B cell (primary cell): ENCODE data around the gene LCN2. TPM values are rescaled to one million over a fixed set of nuclear protein-coding genes. Genes with fewer than 3 reads are reported as not detected.

Experiments used
- ATAC-seq: fragments of 200-7000 bp; cut with Tn5 transposase; one replicate; pipeline ENCODE4 v1.10.0; 2021; ENCODE audit warnings: low read depth, mild to moderate bottlenecking, moderate number of reproducible peaks, moderate library complexity
- CTCF ChIA-PET: fragments of 350-600 bp; sonication (Branson Sonifier 250); formaldehyde crosslinking; loops from one replicate; lab custom pipeline; 2021; ENCODE audit warnings: antibody characterized with exemption, inconsistent platforms; lab: Charles Lee
- POLR2A ChIA-PET: fragments of 350-600 bp; sonication (Branson Sonifier 250); formaldehyde crosslinking; loops from one replicate; lab custom pipeline; 2021; ENCODE audit warnings: antibody characterized with exemption; lab: Charles Lee
- DNase-seq: peaks from one replicate; pipeline ENCODE4 v3.0.0; 2013
- H2AFZ ChIP-seq: 2 replicates; pipeline ENCODE4 v1.6.1; 2012; ENCODE audit warnings: mild to moderate bottlenecking, low read depth, low read length; ENCODE audit not compliant: insufficient read depth, poor library complexity, severe bottlenecking
- H3K27ac ChIP-seq, 2 donors: 1 replicate in 1 of 2; 2 replicates in 1 of 2; pipeline ENCODE4 v1.5.1; 2012 to 2013; ENCODE audit warnings: low read length in 2 of 2, mild to moderate bottlenecking in 2 of 2, moderate library complexity in 1 of 2
- H3K27me3 ChIP-seq, 4 experiments: fragments of 200-600 bp in 1 of 4; sonication (generic) in 1 of 4; replicated peaks in 1 of 4; 1 replicate in 2 of 4; 2 replicates in 2 of 4; pipeline versions ENCODE4 v1.6.1 to v1.7.0; 2013 to 2016; ENCODE audit warnings: low read length in 3 of 4, mild to moderate bottlenecking in 2 of 4, mixed read lengths in 1 of 4, moderate library complexity in 1 of 4; ENCODE audit not compliant: insufficient read depth in 4 of 4, control insufficient read depth in 3 of 4; ENCODE audit errors: control extremely low read depth in 1 of 4
- H3K36me3 ChIP-seq, 2 experiments: replicated peaks in 1 of 2; 1 replicate in 1 of 2; 2 replicates in 1 of 2; pipeline versions ENCODE4 v1.6.1 to v1.7.1; 2013; ENCODE audit warnings: low read length in 1 of 2; ENCODE audit not compliant: insufficient read depth in 2 of 2, control insufficient read depth in 1 of 2; ENCODE audit errors: control extremely low read depth in 1 of 2, extremely low read depth in 1 of 2
- H3K4me1 ChIP-seq, 2 donors: fragments of 200-600 bp in 1 of 2; sonication (generic) in 1 of 2; 1 replicate in 1 of 2; 2 replicates in 1 of 2; pipeline versions ENCODE4 v1.5.1 to v1.6.1; 2013 to 2017; ENCODE audit warnings: low read length in 2 of 2; ENCODE audit not compliant: control insufficient read depth in 2 of 2, insufficient read depth in 2 of 2
- H3K4me2 ChIP-seq: replicated peaks from 2 replicates; pipeline ENCODE3; 2012; ENCODE audit warnings: mild to moderate bottlenecking, low read depth, low read length; ENCODE audit not compliant: poor library complexity, severe bottlenecking
- H3K4me3 ChIP-seq, 5 experiments: fragments of 200-600 bp in 1 of 5; sonication (generic) in 1 of 5; 1 replicate in 3 of 5; 2 replicates in 2 of 5; pipeline versions ENCODE4 v1.5.1 to v1.7.0; 2011 to 2016; ENCODE audit warnings: low read length in 4 of 5, mild to moderate bottlenecking in 4 of 5, low read depth in 2 of 5, control low read depth in 1 of 5, moderate library complexity in 1 of 5; ENCODE audit not compliant: insufficient read depth in 1 of 5; ENCODE audit errors: control extremely low read depth in 1 of 5, extremely low read depth in 1 of 5
- H3K79me2 ChIP-seq: fragments of 200-600 bp; sonication (generic); one replicate; pipeline ENCODE4 v1.6.0; 2016; ENCODE audit warnings: low read length; ENCODE audit not compliant: control insufficient read depth, insufficient read depth
- H3K9ac ChIP-seq: fragments of 200-600 bp; sonication (generic); 2 replicates; pipeline ENCODE4 v1.6.1; 2017; ENCODE audit warnings: mild to moderate bottlenecking, low read length, moderate library complexity
- H3K9me3 ChIP-seq, 3 donors: one replicate each; pipeline versions ENCODE4 v1.6.1 to v1.7.1; 2013; ENCODE audit warnings: low read length in 2 of 3; ENCODE audit not compliant: control insufficient read depth in 2 of 3, insufficient read depth in 1 of 3; ENCODE audit errors: control extremely low read depth in 1 of 3
- H4K20me1 ChIP-seq: 2 replicates; pipeline ENCODE4 v1.6.0; 2012; ENCODE audit warnings: mild to moderate bottlenecking, low read length; ENCODE audit not compliant: insufficient read depth, control insufficient read depth, poor library complexity, severe bottlenecking
- H3K27ac Mint-ChIP-seq: one replicate; pipeline ENCODE4 v1.8.0; 2021; ENCODE audit warnings: mixed read lengths
- H3K27me3 Mint-ChIP-seq: one replicate; pipeline ENCODE4 v1.8.0; 2021; ENCODE audit warnings: mixed read lengths
- H3K4me1 Mint-ChIP-seq: one replicate; pipeline ENCODE4 v1.8.0; 2021; ENCODE audit warnings: mixed read lengths
- H3K4me3 Mint-ChIP-seq: one replicate; pipeline ENCODE4 v1.8.0; 2021; ENCODE audit warnings: mixed read lengths
- H3K9me3 Mint-ChIP-seq: one replicate; pipeline ENCODE4 v1.8.0; 2022; ENCODE audit warnings: mixed read lengths; ENCODE audit not compliant: insufficient read depth
- CTCF ChIP-seq: fragments of 200-600 bp; IDR thresholded peaks from one replicate; pipeline ENCODE4 v1.8.0; 2022; ENCODE audit warnings: antibody characterized with exemption, mild to moderate bottlenecking
- EZH2 ChIP-seq: IDR thresholded peaks from 2 replicates; pipeline ENCODE4 v1.6.1; 2012; ENCODE audit warnings: borderline replicate concordance, low read depth, mild to moderate bottlenecking, moderate library complexity, low read length; ENCODE audit not compliant: insufficient read depth, poor library complexity, severe bottlenecking
- WGBS: methylation state at CpG from one replicate; pipeline ENCODE4 v1.1.5; 2013; ENCODE audit warnings: missing lambda C conversion rate; ENCODE audit not compliant: insufficient coverage; 5-methylcytosine and 5-hydroxymethylcytosine counted together
- intact Hi-C: fragments of 100-400 bp; cut with micrococcal nuclease; formaldehyde crosslinking; loops from one replicate; pipeline ENCODE4 v1.10.0; 2022
- polyA plus RNA-seq: library from polyadenylated mRNA; depleted of rRNA; stranded (reverse); fragments of >200 nt; gene quantifications from 2 replicates; pipeline ENCODE4 v1.2.3, GENCODE V29; 2012
- total RNA-seq, 2 donors: library from RNA; stranded (reverse); fragments of 120-200 nt in 1 of 2; gene quantifications; 1 replicate in 1 of 2; 2 replicates in 1 of 2; pipeline versions ENCODE4 v1.2.3 to v1.2.4, GENCODE V29; 2013 to 2022

The LCN2 gene
- total and polyA plus RNA-seq, 2 donors (not counting 1 experiment from before 2014, with no cell fraction given) = not detected

- intact Hi-C loops = no loop called here
- TF ChIP-seq EZH2 = no peak
- TF ChIP-seq CTCF = no peak
- Mint-ChIP-seq H3K4me1 (no peaks in the 10 kb centered on the region), H3K27me3 (no peaks in the 10 kb centered on the region), H3K9me3 (no peaks in the 10 kb centered on the region), H3K27ac (no peak overlapping the region), H3K4me3 (no peak overlapping the region)
- no peaks in the 10 kb centered on the region for H4K20me1 ChIP-seq
- H3K4me1 ChIP-seq = no peaks in the 10 kb centered on the region
- H3K27ac ChIP-seq = no peak overlapping the region
- peaks cover 9% of the 10 kb centered on the region for H3K79me2 ChIP-seq
- 92% methylated on average over 7 of the region's 8 CpGs for WGBS
- no peak for ATAC-seq
- no peaks in the 10 kb centered on the region for H3K9me3 ChIP-seq
- H3K4me2 ChIP-seq = no peak overlapping the region
- no peak overlapping the region for H3K4me3 ChIP-seq
- no peak overlapping the region for H2AFZ ChIP-seq
- ChIA-PET CTCF (interaction anchor here (0.8 kb wide), 1 partner anchor 173 kb away, joined by 3 read pairs; no protein-coding TSS in a partner anchor), POLR2A (no interaction called here)
- no peaks in the 10 kb centered on the region for H3K27me3 ChIP-seq
- H3K9ac ChIP-seq = no peak overlapping the region
- no peak for DNase-seq
- H3K36me3 ChIP-seq = peaks cover 6 to 50% of the 10 kb centered on the region in 2 experiments
Observed at GRCh38 chr9:128168731-128169308, 19.6 kb downstream of the LCN2 start.

- TF ChIP-seq EZH2 (no peak), CTCF (no peak)
- Mint-ChIP-seq H3K27me3 (no peaks in the 10 kb centered on the region), H3K27ac (no peak overlapping the region), H3K4me3 (no peak overlapping the region), H3K9me3 (no peaks in the 10 kb centered on the region), H3K4me1 (no peaks in the 10 kb centered on the region)
- Histone ChIP-seq H3K79me2 (peaks cover 6% of the 10 kb centered on the region), H2AFZ (no peak overlapping the region), H3K9me3 (no peaks in the 10 kb centered on the region), H3K36me3 (peaks cover 6 to 45% of the 10 kb centered on the region in 2 experiments), H3K4me1 (no peaks in the 10 kb centered on the region), H4K20me1 (no peaks in the 10 kb centered on the region), H3K4me3 (no peak overlapping the region), H3K27me3 (no peaks in the 10 kb centered on the region), H3K9ac (no peak overlapping the region), H3K27ac (no peak overlapping the region), H3K4me2 (no peak overlapping the region)
- ChIA-PET CTCF (interaction anchor here (0.8 kb wide), 1 partner anchor 172 kb away, joined by 3 read pairs; no protein-coding TSS in a partner anchor), POLR2A (interaction anchor here (0.9 kb wide), 1 partner anchor 8 kb away, joined by 3 read pairs; no protein-coding TSS in a partner anchor)
- intact Hi-C loops = no loop called here
- 97% methylated on average over 8 of the region's 8 CpGs for WGBS
- ATAC-seq (no peak), DNase-seq (no peak)
Observed at GRCh38 chr9:128169492-128169891, 20.2 kb downstream of the LCN2 start.
